NCI-H2107 treated with DMSO at 0.1 percent for 48 hours (cell line): ENCODE data around the gene FAM120A.

ENCODE experiments used
- DNase-seq: peaks from one replicate; lab custom pipeline; 2025; ENCODE audit not compliant: unreplicated experiment; lab: John Stamatoyannopoulos, UW

The FAM120A gene

GRCh38 chr9:93447655-93448054 is 3.8 kb upstream of the FAM120A start:
- no peak for DNase-seq

GRCh38 chr9:93451849-93452709 is 594 bp downstream of the FAM120A start:
- DNase-seq, result no peak

- peak; percentile 13 for DNase-seq
Observed at GRCh38 chr9:93452710-93453046, 1.2 kb downstream of the FAM120A start.

- peak; percentile 88 for DNase-seq
Observed at GRCh38 chr9:93453047-93453914, 1.8 kb downstream of the FAM120A start, which contains the start of gene FAM120AOS. Gene FAM120AOS (minus strand): TSS chr9:93453581. CDS start chr9:93452709, 872 bp downstream.

- DNase-seq, result no peak
Observed at GRCh38 chr9:93456022-93456421, 4.5 kb downstream of the FAM120A start.

GRCh38 chr9:93456504-93456903 is 5.0 kb downstream of the FAM120A start:
- DNase-seq, result no peak

GRCh38 chr9:93457006-93457405 is 5.5 kb downstream of the FAM120A start:
- DNase-seq, result no peak

GRCh38 chr9:93458712-93459111 is 7.2 kb downstream of the FAM120A start:
- DNase-seq, result no peak

- DNase-seq, result no peak
Observed at GRCh38 chr9:93459432-93459847, 8.0 kb downstream of the FAM120A start.

- no peak for DNase-seq
Observed at GRCh38 chr9:93460689-93461413, 9.4 kb downstream of the FAM120A start.

- DNase-seq, result no peak
Observed at GRCh38 chr9:93461414-93461743, 9.9 kb downstream of the FAM120A start.

GRCh38 chr9:93461821-93462220 is 10.3 kb downstream of the FAM120A start:
- no peak for DNase-seq

- no peak for DNase-seq
Observed at GRCh38 chr9:93463638-93464248, 12.3 kb downstream of the FAM120A start.

- DNase-seq, result no peak
Observed at GRCh38 chr9:93464395-93464794, 12.9 kb downstream of the FAM120A start.

GRCh38 chr9:93464876-93465275 is 13.4 kb downstream of the FAM120A start:
- no peak for DNase-seq

- DNase-seq, result no peak
Observed at GRCh38 chr9:93465855-93466254, 14.4 kb downstream of the FAM120A start.

GRCh38 chr9:93466416-93467061 is 15.1 kb downstream of the FAM120A start:
- DNase-seq, result no peak

GRCh38 chr9:93467062-93467416 is 15.6 kb downstream of the FAM120A start:
- no peak for DNase-seq

- no peak for DNase-seq
Observed at GRCh38 chr9:93467462-93467861, 16.0 kb downstream of the FAM120A start.

- DNase-seq, result no peak
Observed at GRCh38 chr9:93468763-93469456, 17.4 kb downstream of the FAM120A start.
